Body of pancreas (tissue), 4 donors: ENCODE measurements around the gene RABGGTA. TPM values are rescaled to one million over a fixed set of nuclear protein-coding genes. Genes with fewer than 3 reads are reported as not detected.

Experiments
- ATAC-seq: fragments of 150-250 bp; one replicate; pipeline ENCODE4 v1.9.1; 2016
- DNase-seq, 4 donors: peaks; one replicate each; pipeline ENCODE4 v3.0.0-alpha.2; 2019
- H3K27ac ChIP-seq, 4 donors: fragments of 200-600 bp; sonication (generic); 1 replicate in 3 of 4; 2 replicates in 1 of 4; pipeline versions ENCODE4 v1.5.1 to v1.6.1; 2016 to 2019; ENCODE audit warnings: mild to moderate bottlenecking in 1 of 4, mixed read lengths in 1 of 4, moderate library complexity in 1 of 4
- H3K27me3 ChIP-seq, 2 donors: fragments of 200-600 bp; sonication (generic); one replicate each; pipeline ENCODE4 v1.6.0; 2016; ENCODE audit warnings: mild to moderate bottlenecking in 1 of 2
- H3K36me3 ChIP-seq, 2 donors: fragments of 200-600 bp; sonication (generic); replicated peaks in 1 of 2; 2 replicates each; pipeline ENCODE4 v1.5.1; 2016; ENCODE audit warnings: low read depth in 2 of 2; ENCODE audit not compliant: insufficient read depth in 1 of 2
- H3K4me1 ChIP-seq: fragments of 200-600 bp; sonication (generic); one replicate; pipeline ENCODE4 v1.6.0; 2016
- H3K4me3 ChIP-seq, 2 donors: fragments of 200-600 bp; sonication (generic); 1 replicate in 1 of 2; 2 replicates in 1 of 2; pipeline ENCODE4 v1.5.1; 2016 to 2019
- H3K9me3 ChIP-seq, 3 donors: fragments of 200-600 bp; sonication (generic); 1 replicate in 2 of 3; 2 replicates in 1 of 3; pipeline ENCODE4 v1.5.1; 2016
- POLR2A ChIP-seq, 3 donors: fragments of 450-650 bp; IDR thresholded peaks; one replicate each; pipeline ENCODE4 v1.6.1; 2016; ENCODE audit warnings: antibody characterized with exemption in 3 of 3, mild to moderate bottlenecking in 2 of 3
- WGBS, 2 donors: methylation state at CpG; one replicate each; pipeline ENCODE4 v1.1.5; 2017; 5-methylcytosine and 5-hydroxymethylcytosine counted together
- intact Hi-C: fragments of 100-400 bp; cut with DNase I; formaldehyde crosslinking; loops from one replicate; pipeline ENCODE4 v1.15.1; 2023
- total RNA-seq, 2 donors: library from RNA; depleted of rRNA; stranded (reverse); fragments of >200 nt; gene quantifications; one replicate each; pipeline ENCODE4 v1.1.0, GENCODE V29; 2016
- TF ChIP-seq, protein P1 (sequence below), 7 experiments: fragments of 450-650 bp in 4 of 7; fragments of 200-600 bp in 3 of 7; sonication (generic) in 3 of 7; IDR thresholded peaks; one replicate each; pipeline ENCODE4 v1.5.1; 2016 to 2019; ENCODE audit warnings: antibody characterized with exemption in 7 of 7

Gene RABGGTA
- total RNA-seq, 2 donors from 2014 or later, result 18.4 to 90.0 TPM

- intact Hi-C loops, result no loop called here
- Histone ChIP-seq H3K27me3 (no peaks in the 10 kb centered on the region), H3K4me3 (no peak overlapping the region), H3K9me3 (no peaks in the 10 kb centered on the region), H3K36me3 (peaks cover 0 to 6% of the 10 kb centered on the region in 2 donors), H3K4me1 (no peaks in the 10 kb centered on the region), H3K27ac (no peak overlapping the region)
- DNase-seq, result no peak
- TF ChIP-seq POLR2A (IDR thresholded peaks at IDR 0.05), result no peak
- TF ChIP-seq, protein P1, sequence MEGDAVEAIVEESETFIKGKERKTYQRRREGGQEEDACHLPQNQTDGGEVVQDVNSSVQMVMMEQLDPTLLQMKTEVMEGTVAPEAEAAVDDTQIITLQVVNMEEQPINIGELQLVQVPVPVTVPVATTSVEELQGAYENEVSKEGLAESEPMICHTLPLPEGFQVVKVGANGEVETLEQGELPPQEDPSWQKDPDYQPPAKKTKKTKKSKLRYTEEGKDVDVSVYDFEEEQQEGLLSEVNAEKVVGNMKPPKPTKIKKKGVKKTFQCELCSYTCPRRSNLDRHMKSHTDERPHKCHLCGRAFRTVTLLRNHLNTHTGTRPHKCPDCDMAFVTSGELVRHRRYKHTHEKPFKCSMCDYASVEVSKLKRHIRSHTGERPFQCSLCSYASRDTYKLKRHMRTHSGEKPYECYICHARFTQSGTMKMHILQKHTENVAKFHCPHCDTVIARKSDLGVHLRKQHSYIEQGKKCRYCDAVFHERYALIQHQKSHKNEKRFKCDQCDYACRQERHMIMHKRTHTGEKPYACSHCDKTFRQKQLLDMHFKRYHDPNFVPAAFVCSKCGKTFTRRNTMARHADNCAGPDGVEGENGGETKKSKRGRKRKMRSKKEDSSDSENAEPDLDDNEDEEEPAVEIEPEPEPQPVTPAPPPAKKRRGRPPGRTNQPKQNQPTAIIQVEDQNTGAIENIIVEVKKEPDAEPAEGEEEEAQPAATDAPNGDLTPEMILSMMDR (IDR thresholded peaks at IDR 0.05), result no peak
- 78 to 84% methylated on average over 8 to 9 of the region's 9 CpGs for WGBS, 2 donors
- no peak for ATAC-seq
These were observed 19.3 kb upstream of the RABGGTA start for GRCh38 chr14:24290746-24291145.

DNA sequence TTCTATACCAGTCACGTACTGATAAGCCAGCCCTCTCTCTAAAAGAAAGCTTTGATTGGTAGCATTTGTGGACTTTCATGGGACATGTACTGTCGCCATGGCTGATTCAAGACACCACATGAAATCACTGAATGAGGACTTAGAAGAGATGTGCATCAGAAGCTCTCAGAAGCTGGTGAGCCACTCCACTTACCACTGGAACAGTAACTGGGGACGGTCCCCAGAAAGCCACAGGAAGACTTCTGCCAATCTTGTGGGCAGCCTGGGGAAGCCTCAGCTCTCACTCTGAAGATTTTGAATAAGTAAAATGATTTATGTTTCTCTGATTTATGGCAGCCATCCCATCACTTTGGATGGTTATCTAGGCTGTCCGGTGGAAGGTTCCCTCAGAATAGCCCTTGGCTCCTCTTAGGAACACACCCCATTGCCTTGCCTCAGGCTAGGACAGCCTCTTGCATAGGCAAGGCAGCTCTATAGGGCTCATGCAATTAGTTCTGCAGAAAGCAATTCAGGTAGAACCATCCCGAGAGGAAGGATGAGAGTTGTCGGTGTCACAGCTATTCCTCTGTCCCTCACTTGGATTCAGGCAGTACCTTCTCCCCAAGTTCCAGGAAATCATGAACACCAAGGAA lies 18.4 kb upstream of the RABGGTA start:
- 69 to 79% methylated on average over 6 of the region's 6 CpGs for WGBS, 2 donors
- no peak overlapping the region for H3K27ac ChIP-seq
- no peaks in the 10 kb centered on the region for H3K9me3 ChIP-seq
- no peak overlapping the region for H3K4me3 ChIP-seq
- no peaks in the 10 kb centered on the region for H3K4me1 ChIP-seq
- intact Hi-C loops, result loop anchor here (5.0 kb wide), 1 partner anchor 37 kb away; no protein-coding TSS in a partner anchor
- peaks cover 0 to 6% of the 10 kb centered on the region in 2 donors for H3K36me3 ChIP-seq
- ATAC-seq (no peak), DNase-seq (no peak)
- no peaks in the 10 kb centered on the region for H3K27me3 ChIP-seq
- TF ChIP-seq, protein P1 (IDR thresholded peaks at IDR 0.05), result no peak
- TF ChIP-seq POLR2A (IDR thresholded peaks at IDR 0.05), result no peak

GRCh38 chr14:24286996-24287395 lies 15.6 kb upstream of the RABGGTA start:
- ATAC-seq, result no peak
- intact Hi-C loops, result loop anchor here (5.0 kb wide), 1 partner anchor 35 kb away; no protein-coding TSS in a partner anchor
- 90 to 97% methylated on average over 4 to 5 of the region's 5 CpGs for WGBS, 2 donors

DNA sequence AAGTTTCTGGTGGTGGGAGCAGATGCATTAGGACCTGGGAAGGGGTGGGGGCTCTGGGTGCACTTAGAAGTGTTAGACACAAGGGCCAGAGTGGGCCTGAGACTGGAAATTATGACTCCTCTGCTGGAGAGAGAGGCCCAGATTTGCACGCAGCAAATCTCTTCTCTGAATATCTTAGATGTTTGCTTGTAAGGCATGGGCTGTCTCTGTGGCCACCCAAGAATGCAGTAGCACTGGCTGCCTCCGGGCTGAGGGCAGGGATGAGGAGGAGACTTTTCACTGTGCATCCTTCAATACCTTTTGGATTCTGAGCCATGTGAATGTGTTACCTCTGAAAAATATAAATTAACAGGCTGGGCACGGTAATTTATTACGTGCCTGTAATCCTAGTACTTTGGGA lies 14.0 kb upstream of the RABGGTA start:
- H3K27ac ChIP-seq, result no peak overlapping the region
- TF ChIP-seq, protein P1 (IDR thresholded peaks at IDR 0.05), result no peak
- TF ChIP-seq POLR2A (IDR thresholded peaks at IDR 0.05), result no peak
- ATAC-seq, result no peak
- 73 to 74% methylated on average over 4 of the region's 4 CpGs for WGBS, 2 donors
- no peak overlapping the region for H3K4me3 ChIP-seq
- H3K27me3 ChIP-seq, result no peaks in the 10 kb centered on the region
- intact Hi-C loops, result loop anchor here (5.0 kb wide), 1 partner anchor 33 kb away; no protein-coding TSS in a partner anchor
- no peaks in the 10 kb centered on the region for H3K36me3 ChIP-seq
- no peaks in the 10 kb centered on the region for H3K9me3 ChIP-seq
- DNase-seq, result no peak
- H3K4me1 ChIP-seq, result no peaks in the 10 kb centered on the region

More at GRCh38 chr14:24286996-24287395, 15.6 kb upstream of the RABGGTA start:
- no peak overlapping the region for H3K4me3 ChIP-seq
- H3K27ac ChIP-seq, result no peak overlapping the region
- peaks cover 0 to 6% of the 10 kb centered on the region in 2 donors for H3K36me3 ChIP-seq
- DNase-seq, result no peak
- H3K27me3 ChIP-seq, result no peaks in the 10 kb centered on the region
- no peaks in the 10 kb centered on the region for H3K9me3 ChIP-seq
- H3K4me1 ChIP-seq, result no peaks in the 10 kb centered on the region
- TF ChIP-seq, protein P1 (IDR thresholded peaks at IDR 0.05), result no peak
- TF ChIP-seq POLR2A (IDR thresholded peaks at IDR 0.05), result no peak
